HG03039 (cell line): ENCODE results near the gene GET4.
"Not testable (repeated sequence)": the region's sequence is repeated elsewhere in the genome, so short reads cannot be mapped to it uniquely, and the experiment has no call there.

Experiments
- ATAC-seq: cut with Tn5 transposase; IDR thresholded peaks from one replicate; pipeline ENCODE4 v1.9.1; 2021; ENCODE audit warnings: mild to moderate bottlenecking, moderate library complexity; ENCODE audit not compliant: unreplicated experiment

Gene GET4

DNA sequence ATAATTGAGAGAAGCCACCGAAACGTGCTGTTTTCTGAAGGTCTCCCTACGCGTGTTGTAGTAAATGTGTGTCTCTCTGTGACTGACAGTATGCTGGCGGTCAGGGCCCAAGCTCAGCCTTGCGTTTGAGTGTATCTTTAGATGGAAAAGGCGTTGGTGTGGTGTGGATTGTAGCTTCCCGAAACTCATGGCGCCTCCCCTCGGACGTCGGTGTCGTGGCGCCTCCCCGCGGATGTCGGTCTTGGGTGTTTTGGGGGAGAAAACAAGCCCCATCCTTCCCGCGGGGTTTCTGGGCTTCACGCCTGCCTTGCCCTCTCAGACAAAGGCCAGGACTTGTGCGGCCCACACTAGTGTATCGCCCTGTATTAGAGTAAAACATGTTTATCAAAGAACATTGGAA, 31.3 kb upstream of the GET4 start:
- ATAC-seq: no peak

DNA sequence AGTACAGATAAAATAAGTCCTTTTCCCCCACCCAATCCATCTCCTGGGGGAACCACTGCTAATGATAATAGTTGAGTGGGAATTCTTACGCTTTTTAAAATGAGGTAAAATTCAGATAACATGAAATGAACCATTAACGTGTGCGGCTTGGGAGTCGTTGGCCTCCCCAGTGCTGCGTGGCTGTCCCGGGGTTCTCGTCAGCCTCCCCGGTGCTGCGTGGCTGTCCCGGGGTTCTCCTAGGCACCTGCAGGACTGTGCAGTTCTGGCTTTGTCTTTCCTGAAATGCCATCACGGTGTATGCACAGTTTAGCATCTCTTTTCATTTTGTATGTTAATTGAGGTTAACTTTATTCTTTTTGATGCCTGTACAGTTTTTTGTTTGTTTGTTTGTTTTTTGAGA, 30.6 kb upstream of the GET4 start:
- ATAC-seq: no peak

DNA sequence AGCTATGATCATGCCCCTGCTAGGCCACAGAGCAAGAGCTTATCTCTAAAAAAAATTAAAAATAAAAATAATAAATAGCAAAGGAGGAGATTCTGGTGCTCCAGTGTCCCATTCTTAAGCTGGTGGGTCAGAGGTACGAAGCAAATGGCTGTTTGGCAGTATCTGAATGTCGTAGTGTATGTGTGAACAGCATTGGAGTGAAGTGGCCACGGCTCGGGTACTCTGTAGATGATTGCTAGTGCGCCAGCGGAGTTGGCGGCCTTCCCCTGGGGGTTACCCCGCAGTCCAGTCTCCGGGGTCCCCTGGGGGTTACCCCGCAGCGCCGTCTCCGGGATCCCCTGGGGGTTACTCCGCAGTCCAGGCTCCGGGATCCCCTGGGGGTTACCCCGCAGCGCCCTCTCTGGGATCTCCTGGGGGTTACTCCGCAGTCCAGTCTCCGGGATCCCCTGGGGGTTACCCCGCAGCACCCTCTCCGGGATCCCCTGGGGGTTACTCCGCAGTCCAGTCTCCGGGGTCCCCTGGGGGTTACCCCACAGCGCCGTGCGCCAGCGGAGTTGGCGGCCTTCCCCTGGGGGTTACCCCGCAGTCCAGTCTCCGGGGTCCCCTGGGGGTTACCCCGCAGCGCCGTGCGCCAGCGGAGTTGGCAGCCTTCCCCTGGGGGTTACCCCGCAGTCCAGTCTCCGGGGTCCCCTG, 29.2 kb upstream of the GET4 start:
- ATAC-seq: not testable (repeated sequence)

DNA sequence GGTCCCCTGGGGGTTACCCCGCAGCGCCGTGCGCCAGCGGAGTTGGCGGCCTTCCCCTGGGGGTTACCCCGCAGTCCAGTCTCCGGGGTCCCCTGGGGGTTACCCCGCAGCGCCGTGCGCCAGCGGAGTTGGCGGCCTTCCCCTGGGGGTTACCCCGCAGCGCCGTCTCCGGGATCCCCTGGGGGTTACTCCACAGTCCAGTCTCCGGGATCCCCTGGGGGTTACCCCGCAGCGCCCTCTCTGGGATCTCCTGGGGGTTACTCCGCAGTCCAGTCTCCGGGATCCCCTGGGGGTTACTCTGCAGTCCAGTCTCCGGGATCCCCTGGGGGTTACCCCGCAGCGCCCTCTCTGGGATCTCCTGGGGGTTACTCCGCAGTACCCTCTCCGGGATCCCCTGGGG, 28.6 kb upstream of the GET4 start:
- ATAC-seq: not testable (repeated sequence)

DNA sequence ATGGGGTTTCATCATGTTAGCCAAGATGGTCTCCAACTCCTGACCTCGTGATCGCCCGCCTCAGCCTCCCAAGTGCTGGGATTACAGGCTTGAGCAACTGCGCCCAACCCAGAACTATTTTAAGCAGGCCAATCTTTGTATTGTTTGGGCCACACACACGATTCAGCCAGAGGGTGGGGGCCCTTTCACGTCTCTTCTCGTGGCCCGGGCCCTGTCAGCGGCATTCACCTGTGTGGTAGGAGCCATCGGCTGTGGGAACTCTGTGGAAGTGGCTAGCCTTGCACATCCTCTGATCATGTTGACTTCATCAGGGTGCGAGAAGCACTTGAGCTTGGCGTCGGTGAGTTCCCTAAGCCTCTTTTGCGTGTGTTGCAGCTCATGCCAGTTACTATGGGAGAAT, 27.2 kb upstream of the GET4 start:
- no peak for ATAC-seq

DNA sequence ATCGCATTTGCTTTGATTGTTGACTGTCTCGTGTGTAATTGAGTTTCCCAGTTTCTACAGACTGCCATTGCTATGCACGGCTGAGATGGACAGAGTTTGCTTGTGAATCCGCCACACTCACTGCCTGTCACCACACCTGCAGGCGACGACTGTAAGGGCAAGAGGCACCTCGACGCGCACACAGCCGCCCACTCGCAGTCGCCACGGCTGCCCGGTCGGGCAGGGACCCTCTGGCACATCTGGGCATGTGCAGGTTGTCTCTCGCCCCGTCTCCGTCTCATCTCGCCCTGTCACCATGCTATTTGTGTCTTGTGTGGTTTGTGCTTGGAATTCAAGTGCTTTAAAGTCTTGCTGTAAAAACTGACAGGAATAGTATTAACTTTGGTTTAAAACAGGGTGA, 26.6 kb upstream of the GET4 start:
- no peak for ATAC-seq

DNA sequence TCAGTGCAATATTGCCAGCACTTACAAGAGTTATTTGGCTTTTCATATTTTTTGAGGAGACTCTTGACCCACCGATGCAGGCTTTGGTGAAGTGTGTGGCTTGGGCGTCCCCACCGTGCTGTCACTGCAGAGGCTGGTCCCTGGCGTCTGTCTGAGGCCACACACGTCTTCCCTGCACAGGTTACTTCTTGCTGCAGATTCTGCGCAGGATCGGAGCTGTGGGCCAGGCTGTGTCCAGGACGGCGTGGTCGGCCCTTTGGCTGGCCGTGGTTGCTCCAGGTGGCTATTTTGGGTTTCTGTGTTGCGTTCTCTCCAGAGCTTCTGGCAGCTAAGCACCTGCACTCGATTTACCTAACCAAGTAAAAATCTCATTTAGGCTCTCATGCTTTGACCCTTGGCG, 25.1 kb upstream of the GET4 start:
- no peak for ATAC-seq

DNA sequence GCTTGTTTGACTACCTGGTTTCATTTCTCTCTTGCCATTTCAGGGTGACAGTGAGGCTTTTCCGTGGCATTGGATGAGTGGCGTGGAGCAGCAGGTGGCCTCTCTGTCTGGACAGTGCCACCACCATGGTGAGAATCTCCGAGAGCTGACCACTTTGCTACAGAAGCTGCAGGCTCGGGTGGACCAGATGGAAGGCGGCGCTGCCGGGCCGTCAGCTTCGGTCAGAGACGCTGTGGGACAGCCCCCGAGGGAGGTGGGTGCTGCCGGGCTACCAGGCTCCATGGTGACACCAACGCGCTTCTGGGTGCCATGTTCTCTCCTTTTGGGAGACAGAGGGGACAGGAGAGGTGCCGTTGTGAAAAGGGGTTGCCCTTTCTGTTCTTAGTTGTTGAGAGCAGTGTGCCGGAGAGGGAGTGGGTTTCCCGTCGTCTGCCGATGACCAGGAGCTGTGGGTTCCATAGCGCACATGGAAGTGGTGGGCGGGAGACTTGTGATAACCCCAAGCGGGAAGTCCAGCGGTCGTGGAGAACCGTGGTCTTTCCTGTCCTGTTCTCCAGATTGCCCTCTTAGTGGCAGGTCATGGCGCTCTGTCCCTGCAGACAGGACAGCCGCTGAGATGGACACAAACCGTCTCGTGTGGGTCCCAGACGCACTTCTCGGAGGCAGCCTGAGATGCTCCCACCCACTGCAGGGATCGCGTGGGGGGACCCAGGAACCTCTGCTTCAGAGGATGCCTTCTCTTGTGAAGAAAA, 22.8 kb upstream of the GET4 start:
- no peak for ATAC-seq

DNA sequence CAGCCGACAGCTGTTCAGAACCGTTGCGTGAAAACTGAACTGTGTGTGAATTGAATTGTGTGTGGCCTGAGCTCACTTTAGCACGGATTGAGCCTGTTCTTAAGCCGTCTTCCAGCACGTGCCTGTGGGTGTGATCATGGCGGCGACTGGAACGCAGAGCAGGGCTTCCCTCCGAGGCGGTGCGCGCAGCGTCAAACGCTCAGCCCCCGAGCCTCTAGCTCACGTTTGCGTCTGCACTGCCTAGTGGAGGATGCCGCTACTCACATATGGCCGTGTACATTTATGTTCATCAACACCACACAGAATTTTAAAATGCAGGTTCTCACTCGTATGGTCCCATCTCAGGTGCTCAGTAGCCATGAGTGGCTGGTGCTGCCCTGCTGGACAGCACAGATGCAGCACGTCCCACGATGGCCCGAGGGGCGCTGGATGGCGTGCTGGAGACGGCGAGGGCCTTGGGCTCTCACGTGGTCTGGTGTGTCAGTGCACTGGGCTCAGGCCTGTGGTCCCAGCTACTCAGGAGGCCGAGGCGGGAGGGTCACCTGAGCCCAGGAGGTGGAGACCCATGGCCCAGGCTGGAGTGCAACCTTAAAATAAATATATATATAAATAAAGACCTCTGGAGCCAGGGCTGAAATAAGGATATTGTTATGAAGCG, 22.1 kb upstream of the GET4 start:
- no peak for ATAC-seq

DNA sequence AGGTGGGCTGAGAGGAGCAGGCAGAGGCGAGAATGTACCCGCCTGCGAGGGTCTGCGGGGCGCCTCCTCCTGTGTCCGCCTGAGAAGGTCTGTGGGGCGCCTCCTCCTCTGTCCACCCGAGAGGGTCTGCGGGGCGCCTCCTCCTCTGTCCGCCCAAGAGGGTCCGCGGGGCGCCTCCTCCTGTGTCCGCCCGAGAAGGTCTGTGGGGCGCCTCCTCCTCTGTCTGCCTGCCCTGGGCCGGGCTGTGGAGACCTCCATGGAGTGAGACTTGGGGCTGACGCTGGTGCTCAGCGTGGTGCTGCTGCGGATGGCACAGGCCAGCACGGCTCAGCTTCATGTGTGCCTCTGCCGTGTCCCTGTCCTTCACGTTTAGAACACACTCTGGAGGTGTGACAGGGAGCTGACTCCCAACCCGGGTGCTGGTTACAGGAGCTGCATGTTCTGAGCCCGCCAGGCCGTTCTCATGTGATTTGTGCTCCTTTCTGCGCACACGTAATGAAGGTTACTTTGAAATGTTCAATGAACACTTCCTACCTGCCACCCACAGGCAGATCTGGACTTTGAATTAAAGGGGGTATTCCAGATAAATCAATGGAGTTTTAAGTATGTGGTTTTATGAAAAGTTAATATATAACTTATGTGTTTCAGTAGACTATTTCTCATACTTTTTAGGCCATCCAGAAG, 20.5 kb upstream of the GET4 start:
- no peak for ATAC-seq

DNA sequence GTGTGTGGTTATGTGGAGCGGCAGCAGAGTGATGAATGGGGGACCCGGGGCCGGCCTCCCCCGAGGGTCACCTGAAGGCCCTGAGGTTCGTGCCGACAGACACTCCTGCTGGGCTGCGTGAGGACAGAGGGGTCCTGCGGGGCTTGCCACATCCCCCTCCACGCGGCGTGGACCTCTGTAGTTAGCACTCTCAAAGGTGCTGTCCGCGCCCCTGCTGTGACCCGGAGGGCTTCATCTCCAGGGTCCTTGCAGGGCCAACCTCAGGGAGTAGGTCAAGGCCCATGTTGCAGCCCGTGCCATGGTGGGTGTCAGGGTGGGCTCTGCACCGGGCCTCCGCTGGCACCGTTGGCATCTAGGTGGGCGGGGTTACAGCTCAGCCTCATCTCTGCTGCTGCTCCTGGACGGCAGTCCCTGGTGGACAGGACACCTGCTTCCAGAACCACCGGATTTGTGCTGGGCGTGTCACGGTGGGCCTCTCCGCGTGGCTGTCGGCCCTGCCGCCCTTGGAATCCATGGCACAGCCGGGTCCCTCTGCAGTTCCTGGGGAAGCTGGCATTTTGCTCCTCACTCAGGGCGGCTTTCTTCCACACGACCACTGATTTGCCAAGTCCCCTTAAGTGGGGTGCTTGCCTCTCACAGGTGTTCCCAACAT, 19.8 kb upstream of the GET4 start:
- ATAC-seq: no peak

DNA sequence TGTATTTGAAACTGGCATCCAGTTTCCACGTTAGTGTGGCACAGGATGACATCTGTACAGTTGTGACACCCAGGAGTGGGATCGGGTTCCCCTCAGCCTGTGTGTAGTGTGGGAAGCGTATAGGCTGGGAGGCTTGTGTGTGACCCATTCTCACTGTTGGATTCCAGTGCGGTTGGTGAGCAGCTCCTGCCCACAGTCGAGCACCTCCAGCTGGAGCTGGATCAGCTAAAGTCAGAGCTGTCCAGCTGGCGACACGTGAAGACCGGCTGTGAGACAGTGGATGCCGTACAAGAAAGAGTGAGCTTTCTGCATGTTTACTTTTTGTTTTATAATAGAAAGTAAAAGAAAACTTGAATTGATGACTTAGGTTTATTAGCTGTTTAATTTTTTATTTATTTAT, 18.7 kb upstream of the GET4 start:
- no peak for ATAC-seq

DNA sequence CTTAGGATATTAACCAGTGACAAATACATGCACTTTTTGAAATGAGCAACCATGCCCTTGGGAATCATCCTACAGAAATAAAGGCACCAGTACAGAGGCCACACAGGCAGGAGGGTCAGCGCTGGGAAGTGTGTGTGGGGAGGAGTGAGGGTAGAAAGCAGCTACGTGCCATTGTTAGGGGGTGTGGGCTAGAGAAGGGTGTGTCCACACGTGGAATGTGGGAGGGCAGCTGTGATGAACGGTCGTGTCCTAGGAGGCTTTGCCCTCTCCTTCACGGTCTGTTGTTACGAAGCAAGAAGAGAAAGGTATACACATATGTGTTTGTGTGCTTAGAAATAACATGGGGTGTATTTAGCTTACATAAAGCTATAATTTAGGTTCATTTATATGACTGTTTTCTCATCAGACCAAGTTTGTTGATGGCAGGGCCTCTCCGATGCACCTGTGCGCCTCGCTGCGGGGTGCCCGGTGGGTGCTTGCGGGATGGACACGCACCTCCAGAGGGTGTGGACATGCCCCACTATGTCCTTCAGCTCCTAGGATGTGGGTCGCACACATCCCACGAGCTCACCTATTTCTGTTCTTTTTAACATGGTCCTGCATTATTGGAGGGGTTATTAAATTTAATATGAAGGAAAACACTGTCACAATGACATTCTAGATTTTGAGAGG, 16.9 kb upstream of the GET4 start:
- no peak for ATAC-seq

DNA sequence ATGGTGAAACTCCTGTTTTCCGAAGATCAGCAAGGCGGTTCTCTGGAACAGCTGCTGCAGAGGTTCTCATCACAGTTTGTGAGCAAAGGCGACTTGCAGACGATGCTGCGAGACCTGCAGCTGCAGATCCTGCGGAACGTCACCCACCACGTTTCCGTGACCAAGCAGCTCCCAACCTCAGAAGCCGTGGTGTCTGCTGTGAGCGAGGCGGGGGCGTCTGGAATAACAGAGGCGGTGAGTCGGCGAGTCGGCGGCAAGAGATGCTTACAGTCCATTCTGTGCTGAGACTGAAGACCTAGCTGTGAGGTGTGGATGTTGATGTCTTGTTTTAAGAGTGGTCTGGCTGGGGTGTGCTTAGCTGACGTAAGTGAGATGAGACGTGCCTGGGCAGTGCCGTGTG, 16.2 kb upstream of the GET4 start:
- ATAC-seq: no peak

DNA sequence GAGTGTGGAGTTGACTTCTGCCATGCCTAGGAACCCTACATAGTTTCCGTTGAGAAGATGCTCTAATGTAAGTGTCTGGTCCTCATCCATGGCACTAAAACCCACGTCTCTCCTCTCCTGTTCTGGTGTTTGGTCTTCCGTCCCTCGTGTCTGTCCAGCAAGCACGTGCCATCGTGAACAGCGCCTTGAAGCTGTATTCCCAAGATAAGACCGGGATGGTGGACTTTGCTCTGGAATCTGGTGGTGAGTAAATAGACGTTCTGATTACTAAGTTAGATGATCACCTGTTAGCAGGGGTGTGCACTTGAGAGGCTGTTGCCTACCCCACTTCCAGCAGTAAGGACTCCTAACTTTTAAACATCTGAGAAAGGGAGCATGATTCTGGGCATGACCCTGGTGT, 15.1 kb upstream of the GET4 start:
- no peak for ATAC-seq

DNA sequence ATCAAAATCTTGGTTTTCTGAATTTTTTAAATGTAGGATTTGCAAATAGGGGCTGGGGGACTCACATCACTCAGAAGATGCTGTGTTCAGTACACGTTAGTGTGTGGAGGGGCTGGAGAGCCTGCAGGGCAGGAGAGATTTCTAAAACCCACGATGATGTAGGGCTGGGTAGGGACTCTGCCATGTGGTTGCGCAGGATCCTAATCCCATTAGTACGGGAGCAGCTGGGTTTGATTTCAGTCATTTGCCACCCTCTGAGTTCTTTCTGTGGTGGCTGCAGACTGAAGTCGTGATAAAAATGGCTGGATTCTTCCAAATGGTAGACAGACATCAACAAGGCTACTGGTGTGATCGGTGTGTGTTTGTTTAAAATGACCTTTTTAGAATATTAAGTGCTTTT, 14.2 kb upstream of the GET4 start:
- ATAC-seq: no peak

DNA sequence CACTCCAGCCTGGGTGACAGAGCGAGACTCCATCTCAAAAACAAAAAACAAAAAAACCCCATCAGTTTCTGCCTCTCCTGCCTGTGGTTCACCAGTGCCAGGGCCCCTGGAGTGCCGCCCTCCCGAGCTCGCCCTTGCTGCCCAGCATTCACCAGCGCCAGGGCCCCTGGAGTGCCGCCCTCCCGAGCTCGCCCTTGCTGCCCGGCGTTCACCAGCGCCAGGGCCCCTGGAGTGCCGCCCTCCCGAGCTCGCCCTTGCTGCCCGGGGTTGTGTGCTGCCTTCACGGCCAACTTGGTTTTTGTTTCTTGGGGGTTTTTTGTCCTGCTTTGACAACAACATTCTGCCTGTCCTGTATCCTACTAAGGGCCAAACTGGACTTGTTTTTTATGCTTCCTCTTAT, 13.2 kb upstream of the GET4 start:
- no peak for ATAC-seq

DNA sequence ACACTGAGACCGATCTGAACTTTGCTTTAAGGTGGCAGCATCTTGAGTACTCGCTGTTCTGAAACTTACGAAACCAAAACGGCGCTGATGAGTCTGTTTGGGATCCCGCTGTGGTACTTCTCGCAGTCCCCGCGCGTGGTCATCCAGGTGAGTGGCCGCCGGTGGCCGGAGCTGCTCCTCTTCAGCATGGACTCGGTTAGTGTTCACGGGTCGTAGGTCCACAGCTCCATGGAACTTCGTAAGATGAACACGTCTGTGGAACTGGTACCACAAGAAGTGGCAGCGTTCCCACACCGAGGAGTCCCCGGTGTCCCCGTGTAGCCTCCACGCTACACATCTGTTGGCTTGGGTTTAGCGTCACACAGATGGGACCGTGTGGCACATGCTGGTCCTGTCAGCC, 10.4 kb upstream of the GET4 start:
- ATAC-seq: no peak

DNA sequence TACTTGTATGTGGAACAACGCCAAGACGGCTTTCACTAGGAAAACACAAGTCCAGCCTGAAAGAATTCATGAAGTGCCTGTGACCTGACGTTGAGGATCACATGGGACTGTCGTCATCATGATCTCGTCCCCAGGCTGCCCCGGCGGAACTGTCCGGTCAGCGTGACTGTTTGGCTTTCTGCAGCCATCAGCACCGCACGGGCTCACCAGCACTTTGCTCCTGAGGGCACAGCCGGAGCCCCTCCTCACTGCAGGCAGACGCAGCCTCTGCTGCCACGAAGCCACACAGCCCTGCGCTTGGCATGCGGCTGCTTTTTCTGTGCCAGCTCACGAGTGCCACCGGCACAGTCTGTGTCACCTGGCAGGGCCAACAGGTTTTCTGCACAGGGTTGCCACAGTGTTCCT, 9.4 kb upstream of the GET4 start:
- no peak for ATAC-seq

DNA sequence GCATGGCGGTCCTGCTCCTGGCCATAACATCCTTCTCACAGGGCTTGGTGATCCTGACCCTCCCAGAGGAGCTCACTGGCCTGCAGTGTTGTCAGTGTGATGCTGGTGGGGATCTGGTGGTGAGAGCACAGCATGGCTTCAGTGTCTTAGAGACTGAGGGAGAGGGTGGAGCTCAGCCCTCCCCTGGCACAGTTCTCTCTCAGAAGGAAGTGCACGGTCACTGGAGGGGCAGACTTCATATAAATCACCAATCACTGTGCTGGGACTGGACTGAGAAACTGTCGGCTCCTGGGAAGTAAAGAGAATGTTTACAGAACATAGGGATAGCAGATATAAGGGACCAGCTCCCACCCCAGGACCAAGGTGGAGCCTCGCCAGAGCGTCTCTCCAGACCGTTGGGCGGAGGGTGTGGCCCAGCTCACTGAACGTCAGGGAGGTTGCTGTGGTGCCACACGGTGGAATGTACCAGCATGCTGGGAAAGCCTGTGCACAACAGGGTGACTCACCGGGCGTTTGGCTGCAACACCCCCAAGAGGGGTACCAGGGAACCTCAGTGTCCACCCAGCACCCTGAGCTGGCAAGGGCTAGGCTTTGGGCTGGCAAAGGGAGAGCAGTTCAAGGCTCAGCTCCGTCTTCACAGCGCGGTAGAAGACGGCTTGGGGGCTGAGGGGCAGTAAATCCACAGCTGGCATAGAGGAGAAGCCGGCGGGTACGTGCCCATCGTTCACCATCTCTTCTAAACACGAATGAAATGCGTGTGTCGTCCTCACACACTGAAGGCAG, 8.8 kb upstream of the GET4 start:
- no peak for ATAC-seq
